HEK293 (cell line): ENCODE data around the gene MRS2.

ENCODE experiments used
- CTCF ChIP-seq: fragments of 450-650 bp; formaldehyde crosslinking; IDR thresholded peaks from 2 replicates; pipeline ENCODE4 v1.5.1; 2016; ENCODE audit warnings: missing biosample characterization, missing genetic modification characterization
- KLF7 ChIP-seq: fragments of 450-650 bp; formaldehyde crosslinking; IDR thresholded peaks from 2 replicates; pipeline ENCODE4 v1.5.1; 2016; ENCODE audit warnings: missing biosample characterization, missing genetic modification characterization, borderline replicate concordance
- YY2 ChIP-seq: fragments of 450-650 bp; formaldehyde crosslinking; IDR thresholded peaks from 2 replicates; pipeline ENCODE4 v1.5.1; 2016; ENCODE audit warnings: missing biosample characterization, missing genetic modification characterization
- ZEB2 ChIP-seq: fragments of 450-650 bp; formaldehyde crosslinking; IDR thresholded peaks from 2 replicates; pipeline ENCODE4 v1.5.1; 2016; ENCODE audit warnings: missing biosample characterization, missing genetic modification characterization
- ZFP41 ChIP-seq: fragments of 450-650 bp; formaldehyde crosslinking; IDR thresholded peaks from 2 replicates; pipeline ENCODE4 v1.5.1; 2016; ENCODE audit warnings: missing biosample characterization, missing genetic modification characterization, borderline replicate concordance
- ZNF10 ChIP-seq: fragments of 450-650 bp; formaldehyde crosslinking; IDR thresholded peaks from 2 replicates; pipeline ENCODE4 v1.5.1; 2017; ENCODE audit warnings: missing biosample characterization, missing genetic modification characterization
- ZNF416 ChIP-seq: fragments of 450-650 bp; formaldehyde crosslinking; IDR thresholded peaks from 2 replicates; pipeline ENCODE4 v1.5.1; 2016; ENCODE audit warnings: missing biosample characterization, missing genetic modification characterization
- ZNF510 ChIP-seq: fragments of 450-650 bp; formaldehyde crosslinking; IDR thresholded peaks from 2 replicates; pipeline ENCODE4 v1.5.1; 2018; ENCODE audit warnings: mild to moderate bottlenecking, missing genetic modification characterization, missing biosample characterization; ENCODE audit not compliant: insufficient replicate concordance
- ZNF558 ChIP-seq: fragments of 450-650 bp; formaldehyde crosslinking; IDR thresholded peaks from 2 replicates; pipeline ENCODE4 v1.5.1; 2016; ENCODE audit warnings: missing biosample characterization, missing genetic modification characterization
- ZNF830 ChIP-seq: fragments of 450-650 bp; IDR thresholded peaks from 2 replicates; pipeline ENCODE4 v1.5.0; 2018; ENCODE audit warnings: missing biosample characterization, missing genetic modification characterization, low read depth, mild to moderate bottlenecking, moderate library complexity

GRCh38 chr6:24391756-24392405 lies 10.9 kb upstream of the MRS2 start:
- no peak for TF ChIP-seq KLF7 (tag by site-specific recombination)
- TF ChIP-seq ZNF10: no peak
- TF ChIP-seq ZNF510: no peak
- no peak for TF ChIP-seq CTCF
- no peak for TF ChIP-seq YY2
- no peak for TF ChIP-seq ZFP41 (tag by site-specific recombination)
- no peak for TF ChIP-seq ZNF558
- TF ChIP-seq ZNF416 (tag by site-specific recombination): no peak
- TF ChIP-seq ZNF830: no peak
- TF ChIP-seq ZEB2 (tag by site-specific recombination): no peak
